B cell (primary cell): ENCODE measurements around the gene PLPPR3. TPM values are rescaled to one million over a fixed set of nuclear protein-coding genes. Genes with fewer than 3 reads are reported as not detected.

ENCODE experiments used
- ATAC-seq: fragments of 200-7000 bp; cut with Tn5 transposase; one replicate; pipeline ENCODE4 v1.10.0; 2021; ENCODE audit warnings: low read depth, mild to moderate bottlenecking, moderate number of reproducible peaks, moderate library complexity
- CTCF ChIA-PET: fragments of 350-600 bp; sonication (Branson Sonifier 250); formaldehyde crosslinking; loops from one replicate; lab custom pipeline; 2021; ENCODE audit warnings: antibody characterized with exemption, inconsistent platforms; lab: Charles Lee
- POLR2A ChIA-PET: fragments of 350-600 bp; sonication (Branson Sonifier 250); formaldehyde crosslinking; loops from one replicate; lab custom pipeline; 2021; ENCODE audit warnings: antibody characterized with exemption; lab: Charles Lee
- DNase-seq: peaks from one replicate; pipeline ENCODE4 v3.0.0; 2013
- H2AFZ ChIP-seq: 2 replicates; pipeline ENCODE4 v1.6.1; 2012; ENCODE audit warnings: mild to moderate bottlenecking, low read depth, low read length; ENCODE audit not compliant: insufficient read depth, poor library complexity, severe bottlenecking
- H3K27ac ChIP-seq, 2 donors: 1 replicate in 1 of 2; 2 replicates in 1 of 2; pipeline ENCODE4 v1.5.1; 2012 to 2013; ENCODE audit warnings: low read length in 2 of 2, mild to moderate bottlenecking in 2 of 2, moderate library complexity in 1 of 2
- H3K27me3 ChIP-seq, 4 experiments: fragments of 200-600 bp in 1 of 4; sonication (generic) in 1 of 4; replicated peaks in 1 of 4; 1 replicate in 2 of 4; 2 replicates in 2 of 4; pipeline versions ENCODE4 v1.6.1 to v1.7.0; 2013 to 2016; ENCODE audit warnings: low read length in 3 of 4, mild to moderate bottlenecking in 2 of 4, mixed read lengths in 1 of 4, moderate library complexity in 1 of 4; ENCODE audit not compliant: insufficient read depth in 4 of 4, control insufficient read depth in 3 of 4; ENCODE audit errors: control extremely low read depth in 1 of 4
- H3K36me3 ChIP-seq, 2 experiments: replicated peaks in 1 of 2; 1 replicate in 1 of 2; 2 replicates in 1 of 2; pipeline versions ENCODE4 v1.6.1 to v1.7.1; 2013; ENCODE audit warnings: low read length in 1 of 2; ENCODE audit not compliant: insufficient read depth in 2 of 2, control insufficient read depth in 1 of 2; ENCODE audit errors: control extremely low read depth in 1 of 2, extremely low read depth in 1 of 2
- H3K4me1 ChIP-seq, 2 donors: fragments of 200-600 bp in 1 of 2; sonication (generic) in 1 of 2; 1 replicate in 1 of 2; 2 replicates in 1 of 2; pipeline versions ENCODE4 v1.5.1 to v1.6.1; 2013 to 2017; ENCODE audit warnings: low read length in 2 of 2; ENCODE audit not compliant: control insufficient read depth in 2 of 2, insufficient read depth in 2 of 2
- H3K4me2 ChIP-seq: replicated peaks from 2 replicates; pipeline ENCODE3; 2012; ENCODE audit warnings: mild to moderate bottlenecking, low read depth, low read length; ENCODE audit not compliant: poor library complexity, severe bottlenecking
- H3K4me3 ChIP-seq, 5 experiments: fragments of 200-600 bp in 1 of 5; sonication (generic) in 1 of 5; 1 replicate in 3 of 5; 2 replicates in 2 of 5; pipeline versions ENCODE4 v1.5.1 to v1.7.0; 2011 to 2016; ENCODE audit warnings: low read length in 4 of 5, mild to moderate bottlenecking in 4 of 5, low read depth in 2 of 5, control low read depth in 1 of 5, moderate library complexity in 1 of 5; ENCODE audit not compliant: insufficient read depth in 1 of 5; ENCODE audit errors: control extremely low read depth in 1 of 5, extremely low read depth in 1 of 5
- H3K79me2 ChIP-seq: fragments of 200-600 bp; sonication (generic); one replicate; pipeline ENCODE4 v1.6.0; 2016; ENCODE audit warnings: low read length; ENCODE audit not compliant: control insufficient read depth, insufficient read depth
- H3K9ac ChIP-seq: fragments of 200-600 bp; sonication (generic); 2 replicates; pipeline ENCODE4 v1.6.1; 2017; ENCODE audit warnings: mild to moderate bottlenecking, low read length, moderate library complexity
- H3K9me3 ChIP-seq, 3 donors: one replicate each; pipeline versions ENCODE4 v1.6.1 to v1.7.1; 2013; ENCODE audit warnings: low read length in 2 of 3; ENCODE audit not compliant: control insufficient read depth in 2 of 3, insufficient read depth in 1 of 3; ENCODE audit errors: control extremely low read depth in 1 of 3
- H4K20me1 ChIP-seq: 2 replicates; pipeline ENCODE4 v1.6.0; 2012; ENCODE audit warnings: mild to moderate bottlenecking, low read length; ENCODE audit not compliant: insufficient read depth, control insufficient read depth, poor library complexity, severe bottlenecking
- H3K27ac Mint-ChIP-seq: one replicate; pipeline ENCODE4 v1.8.0; 2021; ENCODE audit warnings: mixed read lengths
- H3K27me3 Mint-ChIP-seq: one replicate; pipeline ENCODE4 v1.8.0; 2021; ENCODE audit warnings: mixed read lengths
- H3K4me1 Mint-ChIP-seq: one replicate; pipeline ENCODE4 v1.8.0; 2021; ENCODE audit warnings: mixed read lengths
- H3K4me3 Mint-ChIP-seq: one replicate; pipeline ENCODE4 v1.8.0; 2021; ENCODE audit warnings: mixed read lengths
- H3K9me3 Mint-ChIP-seq: one replicate; pipeline ENCODE4 v1.8.0; 2022; ENCODE audit warnings: mixed read lengths; ENCODE audit not compliant: insufficient read depth
- EZH2 ChIP-seq: IDR thresholded peaks from 2 replicates; pipeline ENCODE4 v1.6.1; 2012; ENCODE audit warnings: borderline replicate concordance, low read depth, mild to moderate bottlenecking, moderate library complexity, low read length; ENCODE audit not compliant: insufficient read depth, poor library complexity, severe bottlenecking
- WGBS: methylation state at CpG from one replicate; pipeline ENCODE4 v1.1.5; 2013; ENCODE audit warnings: missing lambda C conversion rate; ENCODE audit not compliant: insufficient coverage; 5-methylcytosine and 5-hydroxymethylcytosine counted together
- intact Hi-C: fragments of 100-400 bp; cut with micrococcal nuclease; formaldehyde crosslinking; loops from one replicate; pipeline ENCODE4 v1.10.0; 2022
- polyA plus RNA-seq: library from polyadenylated mRNA; depleted of rRNA; stranded (reverse); fragments of >200 nt; gene quantifications from 2 replicates; pipeline ENCODE4 v1.2.3, GENCODE V29; 2012
- total RNA-seq, 2 donors: library from RNA; stranded (reverse); fragments of 120-200 nt in 1 of 2; gene quantifications; 1 replicate in 1 of 2; 2 replicates in 1 of 2; pipeline versions ENCODE4 v1.2.3 to v1.2.4, GENCODE V29; 2013 to 2022
- TF ChIP-seq, protein P1 (sequence below): fragments of 200-600 bp; IDR thresholded peaks from one replicate; pipeline ENCODE4 v1.8.0; 2022; ENCODE audit warnings: antibody characterized with exemption, mild to moderate bottlenecking

Gene PLPPR3
- total and polyA plus RNA-seq, 2 donors (not counting 1 experiment from before 2014, with no cell fraction given), result not detected

DNA sequence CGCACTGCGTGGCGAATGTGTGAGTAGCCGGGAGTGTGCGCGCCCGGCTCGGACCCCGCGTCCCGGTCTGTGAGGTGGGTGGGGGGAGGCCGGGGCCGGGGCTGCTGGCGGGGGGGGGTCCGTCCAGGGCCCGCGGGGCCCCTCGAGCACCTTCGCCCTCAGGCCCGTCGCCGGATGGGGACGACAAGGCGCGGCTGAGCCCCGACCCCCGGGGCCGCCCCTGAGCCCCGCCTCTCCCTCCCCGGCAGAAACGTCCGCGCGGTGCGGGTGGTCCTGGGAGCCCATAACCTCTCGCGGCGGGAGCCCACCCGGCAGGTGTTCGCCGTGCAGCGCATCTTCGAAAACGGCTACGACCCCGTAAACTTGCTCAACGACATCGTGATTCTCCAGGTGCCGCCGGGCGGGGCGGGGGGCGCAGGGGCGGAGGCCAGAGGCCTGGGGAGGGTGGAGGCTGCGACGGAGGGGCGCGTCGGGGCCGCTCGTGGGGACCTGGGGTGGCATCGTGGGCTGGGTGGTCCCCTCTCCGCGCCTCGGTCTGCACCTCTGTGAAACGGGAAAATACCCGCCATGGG lies 31.3 kb upstream of the PLPPR3 start:
- H3K4me2 ChIP-seq, result no peak overlapping the region
- H2AFZ ChIP-seq, result no peak overlapping the region
- H3K27me3 Mint-ChIP-seq, result peaks cover 14% of the 10 kb centered on the region
- ATAC-seq (no peak), DNase-seq (no peak)
- peaks cover 0 to 42% (median 9%) of the 10 kb centered on the region in 4 experiments for H3K27me3 ChIP-seq
- H3K36me3 ChIP-seq, result no peaks in the 10 kb centered on the region
- no peaks in the 10 kb centered on the region for H3K4me1 Mint-ChIP-seq
- no peaks in the 10 kb centered on the region for H3K79me2 ChIP-seq
- no peak overlapping the region for H3K4me3 Mint-ChIP-seq
- H3K9me3 ChIP-seq, result peaks cover 0 to 17% (median 0%) of the 10 kb centered on the region in 3 donors
- H3K27ac ChIP-seq, result no peak overlapping the region
- ChIA-PET CTCF (no interaction called here), POLR2A (no interaction called here)
- no peak overlapping the region for H3K4me3 ChIP-seq
- intact Hi-C loops, result no loop called here
- H4K20me1 ChIP-seq, result no peaks in the 10 kb centered on the region
- TF ChIP-seq, protein P1, sequence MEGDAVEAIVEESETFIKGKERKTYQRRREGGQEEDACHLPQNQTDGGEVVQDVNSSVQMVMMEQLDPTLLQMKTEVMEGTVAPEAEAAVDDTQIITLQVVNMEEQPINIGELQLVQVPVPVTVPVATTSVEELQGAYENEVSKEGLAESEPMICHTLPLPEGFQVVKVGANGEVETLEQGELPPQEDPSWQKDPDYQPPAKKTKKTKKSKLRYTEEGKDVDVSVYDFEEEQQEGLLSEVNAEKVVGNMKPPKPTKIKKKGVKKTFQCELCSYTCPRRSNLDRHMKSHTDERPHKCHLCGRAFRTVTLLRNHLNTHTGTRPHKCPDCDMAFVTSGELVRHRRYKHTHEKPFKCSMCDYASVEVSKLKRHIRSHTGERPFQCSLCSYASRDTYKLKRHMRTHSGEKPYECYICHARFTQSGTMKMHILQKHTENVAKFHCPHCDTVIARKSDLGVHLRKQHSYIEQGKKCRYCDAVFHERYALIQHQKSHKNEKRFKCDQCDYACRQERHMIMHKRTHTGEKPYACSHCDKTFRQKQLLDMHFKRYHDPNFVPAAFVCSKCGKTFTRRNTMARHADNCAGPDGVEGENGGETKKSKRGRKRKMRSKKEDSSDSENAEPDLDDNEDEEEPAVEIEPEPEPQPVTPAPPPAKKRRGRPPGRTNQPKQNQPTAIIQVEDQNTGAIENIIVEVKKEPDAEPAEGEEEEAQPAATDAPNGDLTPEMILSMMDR, result no peak
- TF ChIP-seq EZH2, result no peak
- WGBS, result 40% methylated on average over 49 of the region's 67 CpGs
- H3K27ac Mint-ChIP-seq, result no peak overlapping the region
- no peaks in the 10 kb centered on the region for H3K9me3 Mint-ChIP-seq
- H3K9ac ChIP-seq, result no peak overlapping the region
- H3K4me1 ChIP-seq, result peaks cover 0 to 5% of the 10 kb centered on the region in 2 donors

DNA sequence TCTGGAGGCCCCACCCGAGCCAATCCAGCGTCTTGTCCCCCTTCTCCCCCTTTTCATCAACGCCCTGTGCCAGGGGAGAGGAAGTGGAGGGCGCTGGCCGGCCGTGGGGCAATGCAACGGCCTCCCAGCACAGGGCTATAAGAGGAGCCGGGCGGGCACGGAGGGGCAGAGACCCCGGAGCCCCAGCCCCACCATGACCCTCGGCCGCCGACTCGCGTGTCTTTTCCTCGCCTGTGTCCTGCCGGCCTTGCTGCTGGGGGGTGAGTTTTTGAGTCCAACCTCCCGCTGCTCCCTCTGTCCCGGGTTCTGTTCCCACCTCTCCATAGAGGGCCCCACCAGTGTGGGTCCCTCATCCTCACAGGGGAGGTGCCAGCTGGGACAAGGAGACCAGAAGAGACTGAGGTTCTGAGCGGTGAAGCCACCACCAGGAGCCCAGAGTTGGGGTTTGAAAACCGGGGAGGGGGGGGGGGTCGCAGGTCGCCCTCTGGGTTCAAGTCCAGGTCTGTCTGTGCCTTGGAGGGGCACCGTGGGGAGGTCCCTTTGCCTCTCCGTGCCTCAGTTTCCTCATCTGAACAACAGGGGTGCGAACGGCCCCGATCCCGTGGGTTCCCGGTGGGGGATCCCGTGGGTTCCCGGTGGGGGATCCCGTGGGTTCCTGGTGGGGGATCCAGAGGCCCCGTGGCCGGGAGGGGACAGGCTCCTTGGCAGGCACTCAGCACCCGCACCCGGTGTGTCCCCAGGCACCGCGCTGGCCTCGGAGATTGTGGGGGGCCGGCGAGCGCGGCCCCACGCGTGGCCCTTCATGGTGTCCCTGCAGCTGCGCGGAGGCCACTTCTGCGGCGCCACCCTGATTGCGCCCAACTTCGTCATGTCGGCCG lies 30.6 kb upstream of the PLPPR3 start, which contains the start of gene ELANE:
TSS of gene ELANE (plus strand) at position 168 of the 878 bp plus-strand sequence. CDS start at position 194, 26 bp downstream.
- 66% methylated on average over 46 of the region's 55 CpGs for WGBS
- no peaks in the 10 kb centered on the region for H3K4me1 Mint-ChIP-seq
- Histone ChIP-seq H4K20me1 (no peaks in the 10 kb centered on the region), H3K9ac (no peak within 1 kb of the TSS), H3K4me3 (no peak within 1 kb of the TSS), H3K36me3 (no peaks in the 10 kb centered on the region), H2AFZ (no peak within 1 kb of the TSS), H3K9me3 (peaks cover 0 to 17% (median 0%) of the 10 kb centered on the region in 3 donors), H3K4me1 (peaks cover 0 to 2% of the 10 kb centered on the region in 2 donors), H3K27me3 (peaks cover 0 to 48% (median 13%) of the 10 kb centered on the region in 4 experiments), H3K4me2 (no peak within 1 kb of the TSS), H3K79me2 (no peaks in the 10 kb centered on the region), H3K27ac (no peak within 1 kb of the TSS)
- H3K27me3 Mint-ChIP-seq, result peaks cover 16% of the 10 kb centered on the region
- ATAC-seq (no peak), DNase-seq (no peak)
- H3K27ac Mint-ChIP-seq, result no peak within 1 kb of the TSS
- H3K9me3 Mint-ChIP-seq, result no peaks in the 10 kb centered on the region
- no peak within 1 kb of the TSS for H3K4me3 Mint-ChIP-seq
- TF ChIP-seq, protein P1, result no peak
- no peak for TF ChIP-seq EZH2
- CTCF ChIA-PET, result no interaction called here
- intact Hi-C loops, result no loop called here
- POLR2A ChIA-PET, result no interaction called here
